GM12878 (cell line): Measurements from ENCODE around the gene FAM171A1.

Source experiments
- GABPA ChIP-seq: IDR thresholded peaks from 2 replicates; pipeline ENCODE4 v1.6.1; 2014; ENCODE audit warnings: antibody characterized with exemption, low read depth, mild to moderate bottlenecking, inconsistent platforms
- ZBTB4 ChIP-seq: fragments of 450-650 bp; formaldehyde crosslinking; IDR thresholded peaks from 2 replicates; pipeline ENCODE4 v1.4.0; 2022; ENCODE audit warnings: mild to moderate bottlenecking, moderate library complexity
- TF ChIP-seq, protein P1 (sequence below), 3 experiments: IDR thresholded peaks in 2 of 3; conservative IDR thresholded peaks in 1 of 3; 2 replicates each; pipeline ENCODE4 v1.5.1; 2011; ENCODE audit warnings: low read depth in 3 of 3, low read length in 3 of 3, mild to moderate bottlenecking in 3 of 3, control low read depth in 2 of 3, moderate library complexity in 2 of 3, inconsistent platforms in 1 of 3, mixed read lengths in 1 of 3; ENCODE audit not compliant: control insufficient read depth in 2 of 3, insufficient read depth in 1 of 3; ENCODE audit errors: extremely low read depth in 1 of 3

- TF ChIP-seq, protein P1, sequence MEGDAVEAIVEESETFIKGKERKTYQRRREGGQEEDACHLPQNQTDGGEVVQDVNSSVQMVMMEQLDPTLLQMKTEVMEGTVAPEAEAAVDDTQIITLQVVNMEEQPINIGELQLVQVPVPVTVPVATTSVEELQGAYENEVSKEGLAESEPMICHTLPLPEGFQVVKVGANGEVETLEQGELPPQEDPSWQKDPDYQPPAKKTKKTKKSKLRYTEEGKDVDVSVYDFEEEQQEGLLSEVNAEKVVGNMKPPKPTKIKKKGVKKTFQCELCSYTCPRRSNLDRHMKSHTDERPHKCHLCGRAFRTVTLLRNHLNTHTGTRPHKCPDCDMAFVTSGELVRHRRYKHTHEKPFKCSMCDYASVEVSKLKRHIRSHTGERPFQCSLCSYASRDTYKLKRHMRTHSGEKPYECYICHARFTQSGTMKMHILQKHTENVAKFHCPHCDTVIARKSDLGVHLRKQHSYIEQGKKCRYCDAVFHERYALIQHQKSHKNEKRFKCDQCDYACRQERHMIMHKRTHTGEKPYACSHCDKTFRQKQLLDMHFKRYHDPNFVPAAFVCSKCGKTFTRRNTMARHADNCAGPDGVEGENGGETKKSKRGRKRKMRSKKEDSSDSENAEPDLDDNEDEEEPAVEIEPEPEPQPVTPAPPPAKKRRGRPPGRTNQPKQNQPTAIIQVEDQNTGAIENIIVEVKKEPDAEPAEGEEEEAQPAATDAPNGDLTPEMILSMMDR (IDR thresholded peaks at IDR 0.05 in 2 of 3, conservative IDR thresholded peaks at IDR 0.05 in 1 of 3; ENCODE audit: control insufficient read depth in 2 of 3, extremely low read depth in 1 of 3, insufficient read depth in 1 of 3, low read depth in 3 of 3, low read length in 3 of 3): no peak
- no peak for TF ChIP-seq ZBTB4 (CRISPR knock-in tag)
- no peak for TF ChIP-seq GABPA
These were observed 57.2 kb downstream of the FAM171A1 start for GRCh38 chr10:15313843-15314242.
